Hematopoietic multipotent progenitor cell treated with erythropoietin and hydrocortisone succinate and interleukin-3 and kit ligand, for 4 days (in vitro differentiated cells): ENCODE results near the gene TMEM52.
"Not testable (repeated sequence)": the region's sequence is repeated elsewhere in the genome, so short reads cannot be mapped to it uniquely, and the experiment has no call there.

Source experiments
- DNase-seq: peaks from one replicate; pipeline ENCODE4 v3.0.0-alpha.2; 2015

TMEM52 gene

GRCh38 chr1:1893291-1893985, 25.6 kb downstream of the TMEM52 start:
- no peak for DNase-seq

- no peak for DNase-seq
Measured at GRCh38 chr1:1892763-1893120, 26.3 kb downstream of the TMEM52 start.

GRCh38 chr1:1892079-1892762, 26.9 kb downstream of the TMEM52 start:
- no peak for DNase-seq

- DNase-seq = peak; percentile 82
Measured at GRCh38 chr1:1891349-1892078, 27.6 kb downstream of the TMEM52 start.

GRCh38 chr1:1890506-1891348, 28.4 kb downstream of the TMEM52 start, which contains the start of gene GNB1:
GNB1 (minus strand) TSS chr1:1891087; CDS start chr1:1825453, 65,634 bp downstream.
- DNase-seq = peak; percentile 94

GRCh38 chr1:1889847-1890505, 29.1 kb downstream of the TMEM52 start:
- DNase-seq = peak; percentile 79

GRCh38 chr1:1889090-1889750, 29.9 kb downstream of the TMEM52 start:
- DNase-seq = peak; percentile 41

GRCh38 chr1:1883890-1884289, 35.2 kb downstream of the TMEM52 start:
- not testable (repeated sequence) for DNase-seq

GRCh38 chr1:1883092-1883873, 35.8 kb downstream of the TMEM52 start:
- peak; percentile 39 for DNase-seq

GRCh38 chr1:1881727-1882126, 37.4 kb downstream of the TMEM52 start:
- DNase-seq = no peak

GRCh38 chr1:1880617-1881312, 38.3 kb downstream of the TMEM52 start:
- no peak for DNase-seq

- DNase-seq = no peak
Measured at GRCh38 chr1:1879942-1880341, 39.1 kb downstream of the TMEM52 start.

- DNase-seq = no peak
Measured at GRCh38 chr1:1877865-1878436, 41.1 kb downstream of the TMEM52 start.

GRCh38 chr1:1876335-1876930, 42.6 kb downstream of the TMEM52 start:
- no peak for DNase-seq

- DNase-seq = no peak
Measured at GRCh38 chr1:1875932-1876331, 43.1 kb downstream of the TMEM52 start.

- no peak for DNase-seq
Measured at GRCh38 chr1:1874901-1875300, 44.2 kb downstream of the TMEM52 start.

GRCh38 chr1:1873186-1873585, 45.9 kb downstream of the TMEM52 start:
- DNase-seq = no peak

- DNase-seq = no peak
Measured at GRCh38 chr1:1872329-1872994, 46.6 kb downstream of the TMEM52 start.

GRCh38 chr1:1869469-1869868, 49.6 kb downstream of the TMEM52 start:
- DNase-seq = peak; percentile 68
